HepG2 (cell line): ENCODE measurements around the gene CHAF1B. TPM values are rescaled to one million over a fixed set of nuclear protein-coding genes. Genes with fewer than 3 reads are reported as not detected.

Source experiments
- ATAC-seq: fragments of 200-7000 bp; cut with Tn5 transposase; 3 replicates; pipeline ENCODE4 v1.9.1; 2020; ENCODE audit warnings: mild to moderate bottlenecking, moderate library complexity
- Bru-seq: library from RNA; stranded (reverse); fragments of 400-500 nt; gene quantifications from one replicate; lab custom pipeline; 2021; lab: Mats Ljungman, UMichigan
- BruChase-seq, 2 experiments: library from RNA; stranded (reverse); fragments of 400-500 nt; gene quantifications; one replicate each; lab custom pipeline; 2021; lab: Mats Ljungman, UMichigan
- BruUV-seq: library from RNA; stranded (reverse); fragments of 400-500 nt; replicated peaks from 2 replicates; lab custom pipeline; 2021; lab: Mats Ljungman, UMichigan
- CTCF ChIA-PET: fragments of 300-600 bp; formaldehyde crosslinking; extraction: SDS; loops from one replicate; lab custom pipeline; 2021; ENCODE audit warnings: low total read pairs, inconsistent platforms, low intra/inter-chr PET ratio; lab: Yijun Ruan, JAX
- POLR2A ChIA-PET: fragments of 350-600 bp; sonication (Branson Sonifier 250); formaldehyde crosslinking; loops from one replicate; lab custom pipeline; 2020; ENCODE audit warnings: antibody characterized with exemption, inconsistent platforms; lab: Yijun Ruan, JAX
- DNase-seq: peaks from one replicate; pipeline ENCODE4 v3.0.0-alpha.2; 2015; ENCODE audit warnings: low spot score
- FAIRE-seq: peaks from 3 replicates; lab custom pipeline; 2011; peaks lifted over from hg19 to GRCh38; lab: Jason Lieb, UNC
- H2AFZ ChIP-seq: one replicate; pipeline ENCODE4 v1.6.1; 2011; ENCODE audit warnings: low read length, inconsistent platforms
- H3K27ac ChIP-seq: fragments of 300-600 bp; 3 replicates; pipeline ENCODE4 v1.8.0; 2011; ENCODE audit warnings: mixed run types, mild to moderate bottlenecking, mixed read lengths, low read length, inconsistent platforms; ENCODE audit not compliant: insufficient read depth; ENCODE audit errors: extremely low read length
- H3K27me3 ChIP-seq, 2 experiments: fragments of 200-600 bp in 1 of 2; 2 replicates in 1 of 2; 3 replicates in 1 of 2; pipeline versions ENCODE4 v1.6.0 to v1.8.0; 2011; ENCODE audit warnings: low read length in 2 of 2, mild to moderate bottlenecking in 2 of 2, moderate library complexity in 2 of 2, inconsistent platforms in 1 of 2; ENCODE audit not compliant: insufficient read depth in 2 of 2, control insufficient read depth in 1 of 2
- H3K36me3 ChIP-seq, 2 experiments: fragments of 200-600 bp in 1 of 2; replicated peaks in 1 of 2; 2 replicates in 1 of 2; 3 replicates in 1 of 2; pipeline versions ENCODE4 v1.5.1 to v1.8.0; 2011; ENCODE audit warnings: low read length in 2 of 2, inconsistent platforms in 1 of 2; ENCODE audit not compliant: insufficient read depth in 2 of 2, control insufficient read depth in 1 of 2
- H3K4me1 ChIP-seq: 2 replicates; pipeline ENCODE4 v1.5.1; 2012; ENCODE audit warnings: low read length, inconsistent platforms; ENCODE audit not compliant: insufficient read depth
- H3K4me2 ChIP-seq: 2 replicates; pipeline ENCODE4 v1.6.0; 2011; ENCODE audit warnings: low read depth, low read length, inconsistent platforms
- H3K4me3 ChIP-seq, 3 experiments: fragments of 200-600 bp in 1 of 3; sonication (generic), shearing (Covaris generic) in 1 of 3; replicated peaks in 1 of 3; 2 replicates each; pipeline ENCODE4 v1.5.1; 2011 to 2016; ENCODE audit warnings: low read length in 3 of 3, inconsistent platforms in 2 of 3, low read depth in 2 of 3, mild to moderate bottlenecking in 2 of 3, control low read depth in 1 of 3, mixed read lengths in 1 of 3; ENCODE audit not compliant: insufficient read depth in 1 of 3
- H3K79me2 ChIP-seq: one replicate; pipeline ENCODE4 v1.6.1; 2011; ENCODE audit warnings: low read length, inconsistent platforms; ENCODE audit not compliant: insufficient read depth
- H3K9ac ChIP-seq: 2 replicates; pipeline ENCODE4 v1.6.0; 2011; ENCODE audit warnings: mild to moderate bottlenecking, low read depth, low read length, inconsistent platforms; ENCODE audit not compliant: insufficient read depth
- H3K9me3 ChIP-seq: 2 replicates; pipeline ENCODE4 v1.5.1; 2012; ENCODE audit warnings: mild to moderate bottlenecking, low read length
- H4K20me1 ChIP-seq: 2 replicates; pipeline ENCODE4 v1.6.0; 2011; ENCODE audit warnings: inconsistent platforms, mild to moderate bottlenecking, low read length, moderate library complexity; ENCODE audit not compliant: insufficient read depth
- ASH2L ChIP-seq: fragments of 300-600, 200-600 bp; sonication (generic); IDR thresholded peaks from 2 replicates; pipeline ENCODE4 v1.7.0; 2017; ENCODE audit warnings: low read depth, mild to moderate bottlenecking, moderate library complexity, mixed read lengths, low read length; ENCODE audit not compliant: insufficient read length
- BRF2 ChIP-seq: sonication (generic); formaldehyde crosslinking; IDR thresholded peaks from 2 replicates; pipeline ENCODE4 v1.8.1; 2022; ENCODE audit warnings: mild to moderate bottlenecking, missing genetic modification reagents
- CSRNP2 ChIP-seq: sonication (generic); formaldehyde crosslinking; conservative IDR thresholded peaks from 2 replicates; pipeline ENCODE4 v1.8.0; 2022; ENCODE audit warnings: low read depth, missing genetic modification reagents
- FOXM1 ChIP-seq: sonication (generic); formaldehyde crosslinking; IDR thresholded peaks from 2 replicates; pipeline ENCODE4 v1.5.0; 2020; ENCODE audit warnings: missing genetic modification reagents
- HOXA5 ChIP-seq: sonication (generic); formaldehyde crosslinking; IDR thresholded peaks from 2 replicates; pipeline ENCODE4 v1.4.0; 2020; ENCODE audit warnings: missing genetic modification reagents
- MXI1 ChIP-seq: IDR thresholded peaks from 3 replicates; pipeline ENCODE4 v1.6.1; 2012; ENCODE audit warnings: low read depth, low read length, inconsistent platforms, borderline replicate concordance
- NFATC3 ChIP-seq: sonication (generic); formaldehyde crosslinking; IDR thresholded peaks from 2 replicates; pipeline ENCODE4 v1.5.1; 2020; ENCODE audit warnings: mild to moderate bottlenecking, missing genetic modification reagents
- ONECUT2 ChIP-seq: sonication (generic); formaldehyde crosslinking; IDR thresholded peaks from 2 replicates; pipeline ENCODE4 v1.4.0; 2020; ENCODE audit warnings: missing genetic modification reagents
- REST ChIP-seq, 2 experiments: IDR thresholded peaks; 2 replicates each; pipeline ENCODE4 v1.6.1; 2011 to 2012; ENCODE audit warnings: low read length in 2 of 2, borderline replicate concordance in 1 of 2, low read depth in 1 of 2, mild to moderate bottlenecking in 1 of 2, moderate library complexity in 1 of 2
- YEATS2 ChIP-seq: sonication (generic); formaldehyde crosslinking; IDR thresholded peaks from 2 replicates; pipeline ENCODE4 v1.4.0; 2020; ENCODE audit warnings: missing genetic modification reagents, borderline replicate concordance
- WGBS: methylation state at CpG from one replicate; pipeline ENCODE4 v1.1.6; 2017; ENCODE audit warnings: low lambda C conversion rate; 5-methylcytosine and 5-hydroxymethylcytosine counted together
- in situ Hi-C: cut with HindIII; loops from 2 replicates; pipeline ENCODE4 v1.10.0; 2017; ENCODE audit warnings: low pct_unique_long_range_greater_than_20kb; ENCODE audit not compliant: extremely low pct_ligation_motif_present
- intact Hi-C: fragments of 100-400 bp; cut with micrococcal nuclease; formaldehyde crosslinking; loops from one replicate; pipeline ENCODE4 v1.10.0; 2022; ENCODE audit not compliant: unreplicated experiment
- long read RNA-seq, 2 experiments: library from RNA in 1 of 2; library from polyadenylated mRNA in 1 of 2; stranded (forward) in 1 of 2; unstranded in 1 of 2; transcript quantifications; one replicate each; pipeline ENCODE4 v2.0.0, GENCODE V29; 2019 to 2022
- polyA minus RNA-seq, 3 experiments: library from RNA; depleted of rRNA, polyadenylated mRNA; stranded (reverse); fragments of >200 nt; gene quantifications; 2 replicates each; pipeline ENCODE4 v1.2.3, GENCODE V29; 2011; ENCODE audit warnings: low replicate concordance in 1 of 3
- polyA plus RNA-seq, 8 experiments: library from polyadenylated mRNA; depleted of rRNA in 3 of 8; stranded (reverse) in 7 of 8; unstranded in 1 of 8; fragments of >200 nt; fragmentation: Illumina TruSeq in 4 of 8; extraction: Trizol in 4 of 8; gene quantifications; 2 replicates each; pipeline versions ENCODE4 v1.2.1 to v1.2.3, GENCODE V29; 2011 to 2016; ENCODE audit warnings: low read depth in 4 of 8, missing spikeins in 1 of 8, mixed read lengths in 1 of 8; ENCODE audit not compliant: insufficient read depth in 1 of 8
- total RNA-seq, 5 experiments: library from RNA; depleted of rRNA; stranded (reverse); fragments of >200 nt; fragmentation: Illumina TruSeq; extraction: Trizol; gene quantifications; 2 replicates each; pipeline ENCODE4 v1.2.3, GENCODE V29; 2016; ENCODE audit warnings: low read depth in 1 of 5

Gene CHAF1B
- 14.1 and 18.5 TPM in 2 replicates for total RNA-seq (2016; rRNA removed; fragmentation: Illumina TruSeq; extraction: Trizol)
- total RNA-seq (2016; cell fraction: cytosol; rRNA removed; fragmentation: Illumina TruSeq; extraction: Trizol; ENCODE audit: low read depth), result 3.7 and 3.8 TPM in 2 replicates
- total RNA-seq (2016; cell fraction: insoluble cytoplasmic fraction; rRNA removed; fragmentation: Illumina TruSeq; extraction: Trizol), result 13.0 and 16.8 TPM in 2 replicates
- 5.9 and 7.0 TPM in 2 replicates for total RNA-seq (2016; cell fraction: membrane; rRNA removed; fragmentation: Illumina TruSeq; extraction: Trizol)
- 7.2 and 7.5 TPM in 2 replicates for total RNA-seq (2016; cell fraction: nucleus; rRNA removed; fragmentation: Illumina TruSeq; extraction: Trizol)
- 3.8 and 5.1 TPM in 2 replicates for polyA plus RNA-seq (2011; rRNA removed)
- 2.9 and 3.2 TPM in 2 replicates for polyA plus RNA-seq (2011; cell fraction: cytosol; rRNA removed)
- polyA plus RNA-seq (2011; cell fraction: nucleus; rRNA removed), result 2.7 and 2.8 TPM in 2 replicates
- polyA plus RNA-seq (2012), result 2.8 and 5.6 TPM in 2 replicates
- polyA plus RNA-seq (2016; cell fraction: cytosol; fragmentation: Illumina TruSeq; extraction: Trizol; ENCODE audit: low read depth), result 2.5 and 2.9 TPM in 2 replicates
- polyA plus RNA-seq (2016; cell fraction: insoluble cytoplasmic fraction; fragmentation: Illumina TruSeq; extraction: Trizol; ENCODE audit: low read depth), result 19.0 and 20.6 TPM in 2 replicates
- 4.3 and 4.9 TPM in 2 replicates for polyA plus RNA-seq (2016; cell fraction: membrane; fragmentation: Illumina TruSeq; extraction: Trizol; ENCODE audit: low read depth)
- 11.3 and 12.9 TPM in 2 replicates for polyA plus RNA-seq (2016; cell fraction: nucleus; fragmentation: Illumina TruSeq; extraction: Trizol; ENCODE audit: insufficient read depth, low read depth)
- polyA minus RNA-seq (2011; rRNA and poly(A)+ RNA removed; ENCODE audit: low replicate concordance), result 8.1 and 17.0 TPM in 2 replicates
- polyA minus RNA-seq (2011; cell fraction: cytosol; rRNA and poly(A)+ RNA removed), result 3.2 and 4.6 TPM in 2 replicates
- 4.7 and 4.8 TPM in 2 replicates for polyA minus RNA-seq (2011; cell fraction: nucleus; rRNA and poly(A)+ RNA removed)
- percentile 51 among the genes with signal in this experiment for Bru-seq, nascent RNA
- BruChase-seq, experiment 1, labeled RNA remaining after a 6-hour chase, result percentile 61 among the genes with signal in this experiment
- percentile 59 among the genes with signal in this experiment for BruChase-seq, experiment 2, labeled RNA remaining after a 2-hour chase
- long read RNA-seq, experiment 1, full-length matches to known transcripts, result 20 of 28 reads
- long read RNA-seq, experiment 1, partial matches to known transcripts, result 3 of 28 reads
- long read RNA-seq, experiment 1, other reads (novel, unspliced or antisense), result 5 of 28 reads
- long read RNA-seq, experiment 2, full-length matches to known transcripts, result 1 of 9 reads
- long read RNA-seq, experiment 2, partial matches to known transcripts, result 4 of 9 reads
- long read RNA-seq, experiment 2, other reads (novel, unspliced or antisense), result 4 of 9 reads

GRCh38 chr21:36385233-36386030, at the start of gene CHAF1B:
TSS of gene CHAF1B (plus strand) at chr21:36385392. CDS start at chr21:36386137, 745 bp downstream.
- H3K9me3 ChIP-seq, result no peaks in the 10 kb centered on the region
- H3K4me1 ChIP-seq, result peaks cover 47% of the 10 kb centered on the region
- H3K9ac ChIP-seq, result peak within 1 kb of the TSS; percentile 69
- no peaks in the 10 kb centered on the region for H3K27me3 ChIP-seq
- H2AFZ ChIP-seq, result peak within 1 kb of the TSS; percentile 3
- POLR2A ChIA-PET, result interaction anchor here (0.7 kb wide), 1 partner anchor 604 kb away, joined by 3 read pairs; no protein-coding TSS in a partner anchor
- H3K4me2 ChIP-seq, result peak within 1 kb of the TSS; percentile 88
- no peaks in the 10 kb centered on the region; a peak in 1 of 5 replicates for H3K36me3 ChIP-seq
- ATAC-seq (peak; percentile 88), FAIRE-seq (no peak), DNase-seq (peak; percentile 64)
- H3K27ac ChIP-seq, result peak within 1 kb of the TSS; percentile 42
- CTCF ChIA-PET, result no interaction called here
- H4K20me1 ChIP-seq, result no peaks in the 10 kb centered on the region
- 5% methylated on average over 10 of the region's 77 CpGs for WGBS
- in situ Hi-C loops, result no loop called here
- H3K4me3 ChIP-seq, result peak within 1 kb of the TSS; percentile 67 to 82 (median 75)
- no TSS peak for BruUV-seq
- intact Hi-C loops, result loop anchor here (1.0 to 5.0 kb wide), 2 partner anchors 65 to 228 kb away; partner anchors contain the start of genes DOP1B and MORC3
- no peaks in the 10 kb centered on the region for H3K79me2 ChIP-seq
- TF ChIP-seq MXI1 (no peak; the same call in 2 of the 3 replicates), CSRNP2 (CRISPR knock-in tag) (no peak), YEATS2 (CRISPR knock-in tag) (no peak; the same call in 1 of the 2 replicates), REST (IDR thresholded peaks at IDR 0.05; ENCODE audit: borderline replicate concordance in 1 of 2, low read depth in 1 of 2, low read length in 2 of 2) (no peak), FOXM1 (CRISPR knock-in tag) (no peak), BRF2 (no peak), NFATC3 (CRISPR knock-in tag) (no peak), HOXA5 (no peak), ASH2L (peak; percentile 40), ONECUT2 (CRISPR knock-in tag) (no peak)
